GM12875 (cell line): ENCODE results near the gene SRGAP1.
"Not testable (repeated sequence)": the region's sequence is repeated elsewhere in the genome, so short reads cannot be mapped to it uniquely, and the experiment has no call there.

Experiments used
- H3K4me3 ChIP-seq: one replicate; pipeline ENCODE4 v1.5.1; 2011; ENCODE audit warnings: low read depth, low read length, control low read depth
- TF ChIP-seq, protein P1 (sequence below): IDR thresholded peaks from 2 replicates; pipeline ENCODE4 v1.5.1; 2011; ENCODE audit warnings: low read depth, mild to moderate bottlenecking, control low read depth, inconsistent platforms, low read length, moderate library complexity, borderline replicate concordance; ENCODE audit not compliant: insufficient read depth

SRGAP1 gene

DNA sequence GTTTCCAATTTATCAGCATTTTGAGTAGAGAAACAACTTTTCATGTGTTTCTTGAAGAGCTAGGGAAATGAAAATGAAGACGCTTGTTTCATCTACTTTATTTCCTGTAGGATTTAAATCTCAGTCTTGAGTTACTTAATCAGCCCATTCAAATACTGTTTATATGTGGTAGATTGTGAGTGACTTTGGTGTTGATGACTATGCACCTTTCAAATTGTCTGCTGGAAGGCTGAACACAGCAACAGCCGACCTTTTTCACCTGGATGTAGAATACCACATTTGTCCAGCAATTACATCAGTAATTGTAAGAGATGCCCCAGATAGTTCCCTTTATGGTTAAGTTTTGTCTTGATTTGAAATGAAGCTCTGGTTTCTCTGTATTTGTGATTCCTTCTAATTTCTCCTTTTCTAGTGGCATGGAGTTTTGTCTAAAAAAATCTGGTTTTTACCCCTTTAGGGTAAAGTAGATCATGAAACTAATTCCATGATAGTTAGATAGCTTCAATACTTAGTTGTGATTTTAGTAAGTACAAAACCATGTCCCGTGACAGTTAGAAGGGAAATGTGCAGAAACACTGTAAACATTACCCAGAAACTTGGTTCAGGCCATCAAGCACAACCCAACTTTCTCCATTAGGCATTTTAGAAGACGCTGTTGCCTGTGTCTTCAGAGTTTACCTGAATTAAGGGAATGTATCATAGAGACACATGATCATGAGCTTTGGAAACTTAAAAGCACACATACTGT lies 165.0 kb downstream of the SRGAP1 start:
- no peak overlapping the region for H3K4me3 ChIP-seq
- TF ChIP-seq, protein P1, sequence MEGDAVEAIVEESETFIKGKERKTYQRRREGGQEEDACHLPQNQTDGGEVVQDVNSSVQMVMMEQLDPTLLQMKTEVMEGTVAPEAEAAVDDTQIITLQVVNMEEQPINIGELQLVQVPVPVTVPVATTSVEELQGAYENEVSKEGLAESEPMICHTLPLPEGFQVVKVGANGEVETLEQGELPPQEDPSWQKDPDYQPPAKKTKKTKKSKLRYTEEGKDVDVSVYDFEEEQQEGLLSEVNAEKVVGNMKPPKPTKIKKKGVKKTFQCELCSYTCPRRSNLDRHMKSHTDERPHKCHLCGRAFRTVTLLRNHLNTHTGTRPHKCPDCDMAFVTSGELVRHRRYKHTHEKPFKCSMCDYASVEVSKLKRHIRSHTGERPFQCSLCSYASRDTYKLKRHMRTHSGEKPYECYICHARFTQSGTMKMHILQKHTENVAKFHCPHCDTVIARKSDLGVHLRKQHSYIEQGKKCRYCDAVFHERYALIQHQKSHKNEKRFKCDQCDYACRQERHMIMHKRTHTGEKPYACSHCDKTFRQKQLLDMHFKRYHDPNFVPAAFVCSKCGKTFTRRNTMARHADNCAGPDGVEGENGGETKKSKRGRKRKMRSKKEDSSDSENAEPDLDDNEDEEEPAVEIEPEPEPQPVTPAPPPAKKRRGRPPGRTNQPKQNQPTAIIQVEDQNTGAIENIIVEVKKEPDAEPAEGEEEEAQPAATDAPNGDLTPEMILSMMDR = no peak

DNA sequence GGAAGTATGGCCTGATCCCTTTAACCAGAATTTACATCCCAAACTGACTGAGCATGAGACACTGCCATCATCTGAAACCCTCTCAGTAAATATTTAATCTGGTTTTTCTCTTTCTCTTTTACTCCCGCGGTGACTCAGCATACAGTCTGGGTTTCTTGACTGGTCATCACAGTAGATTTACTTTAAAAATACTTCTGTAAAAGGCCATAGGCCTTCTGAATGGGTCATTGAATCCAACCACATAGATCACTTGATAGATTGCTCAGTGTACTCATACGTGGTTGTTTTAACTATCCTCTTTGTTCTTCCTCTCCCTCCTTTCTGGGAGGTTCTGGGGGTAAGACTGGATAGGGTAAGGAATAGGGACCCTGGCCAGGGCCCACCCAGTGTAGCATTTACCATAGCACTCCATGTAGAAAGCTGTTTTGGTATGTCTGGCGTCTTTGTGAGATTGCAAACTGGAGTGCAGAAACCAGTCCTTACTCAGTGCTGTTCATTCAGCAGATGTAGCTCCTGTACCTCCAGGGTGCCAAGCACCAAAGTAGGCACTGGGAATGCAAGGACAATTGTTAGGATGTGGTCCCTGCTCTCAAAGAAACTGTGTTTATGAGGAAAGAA lies 165.7 kb downstream of the SRGAP1 start:
- H3K4me3 ChIP-seq = no peak overlapping the region
- TF ChIP-seq, protein P1 = no peak

GRCh38 chr12:64016521-64016920 lies 172.0 kb downstream of the SRGAP1 start:
- TF ChIP-seq, protein P1 = no peak

GRCh38 chr12:64018116-64018515 lies 173.6 kb downstream of the SRGAP1 start:
- H3K4me3 ChIP-seq = not testable (repeated sequence)

More at GRCh38 chr12:64016521-64016920, 172.0 kb downstream of the SRGAP1 start:
- H3K4me3 ChIP-seq = no peak overlapping the region

- TF ChIP-seq, protein P1 = no peak
- H3K4me3 ChIP-seq = no peak overlapping the region
Observed at GRCh38 chr12:64018524-64018923, 174.0 kb downstream of the SRGAP1 start.

- TF ChIP-seq, protein P1 = no peak
- H3K4me3 ChIP-seq = no peak overlapping the region
Observed at GRCh38 chr12:64019101-64019500, 174.6 kb downstream of the SRGAP1 start.

DNA sequence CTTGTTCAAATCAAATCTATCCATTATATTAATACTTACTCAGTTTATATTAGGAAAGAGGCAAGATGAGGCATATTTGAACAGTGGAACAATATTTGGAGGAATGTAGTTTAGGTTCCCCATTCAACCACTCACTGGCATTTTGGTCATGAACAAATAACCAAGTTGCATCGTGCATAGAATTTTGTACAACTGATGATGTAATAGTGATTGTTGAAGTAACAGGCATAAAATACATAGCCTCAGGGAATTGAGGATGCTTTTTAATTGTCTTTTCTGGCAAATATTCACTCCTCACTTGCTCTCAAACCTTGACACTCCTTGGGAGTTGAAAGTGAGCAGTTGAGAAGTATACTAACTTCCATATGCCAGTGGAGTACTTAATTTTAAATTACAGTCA lies 175.2 kb downstream of the SRGAP1 start:
- H3K4me3 ChIP-seq = no peak overlapping the region
- TF ChIP-seq, protein P1 = no peak
